Activated CD4-positive, alpha-beta T cell treated with anti-CD3 and anti-CD28 coated beads, Interleukin-2, Interleukin-4, amounts not matched to agents 100 ng/mL and 50 ng/mL, durations not matched to agents 16 hours and 8 hours (primary cell): ENCODE results near the gene IGF1R.

Source experiments
- DNase-seq: peaks from one replicate; pipeline ENCODE4 v3.0.0-alpha.2; 2020; ENCODE audit warnings: low spot score

The IGF1R gene

GRCh38 chr15:98888820-98889479 lies 240.6 kb downstream of the IGF1R start:
- no peak for DNase-seq

- DNase-seq = no peak
These were observed 241.8 kb downstream of the IGF1R start for GRCh38 chr15:98889930-98890695.

- DNase-seq = no peak
These were observed 243.0 kb downstream of the IGF1R start for GRCh38 chr15:98891301-98891700.

GRCh38 chr15:98893401-98893800 lies 245.1 kb downstream of the IGF1R start:
- DNase-seq = no peak

- DNase-seq = no peak
These were observed 246.0 kb downstream of the IGF1R start for GRCh38 chr15:98894312-98894711.

- DNase-seq = no peak
These were observed 247.8 kb downstream of the IGF1R start for GRCh38 chr15:98896002-98896721.

GRCh38 chr15:98896802-98897732 lies 248.7 kb downstream of the IGF1R start:
- DNase-seq = no peak

GRCh38 chr15:98898122-98898521 lies 249.8 kb downstream of the IGF1R start:
- DNase-seq = no peak

GRCh38 chr15:98899272-98900021 lies 251.1 kb downstream of the IGF1R start:
- DNase-seq = no peak

GRCh38 chr15:98900356-98900755 lies 252.0 kb downstream of the IGF1R start:
- DNase-seq = no peak

- DNase-seq = peak; percentile 30
These were observed 253.2 kb downstream of the IGF1R start for GRCh38 chr15:98901434-98902072.

GRCh38 chr15:98902931-98903330 lies 254.6 kb downstream of the IGF1R start:
- DNase-seq = no peak

- no peak for DNase-seq
These were observed 255.2 kb downstream of the IGF1R start for GRCh38 chr15:98903377-98904018.

GRCh38 chr15:98904544-98904943 lies 256.2 kb downstream of the IGF1R start:
- no peak for DNase-seq

GRCh38 chr15:98905963-98906711 lies 257.8 kb downstream of the IGF1R start:
- DNase-seq = no peak

GRCh38 chr15:98906712-98907083 lies 258.4 kb downstream of the IGF1R start:
- no peak for DNase-seq

GRCh38 chr15:98907927-98908471 lies 259.7 kb downstream of the IGF1R start:
- no peak for DNase-seq

GRCh38 chr15:98909968-98910885 lies 261.9 kb downstream of the IGF1R start:
- no peak for DNase-seq
